RKO (cell line): ENCODE data around the gene ADCYAP1.
A peak's percentile ranks its signal among the peaks of the same experiment; 100 is the strongest.
"Not testable (repeated sequence)": the region's sequence is repeated elsewhere in the genome, so short reads cannot be mapped to it uniquely, and the experiment has no call there.

Source experiments
- DNase-seq: peaks from one replicate; pipeline ENCODE4 v3.0.0-alpha.2; 2016; ENCODE audit warnings: low spot score

The ADCYAP1 gene

GRCh38 chr18:904218-905090 lies at the start of gene ADCYAP1:
TSS of gene ADCYAP1 (plus strand) at chr18:904871. CDS start at chr18:905387, 516 bp downstream.
- no peak for DNase-seq

DNA sequence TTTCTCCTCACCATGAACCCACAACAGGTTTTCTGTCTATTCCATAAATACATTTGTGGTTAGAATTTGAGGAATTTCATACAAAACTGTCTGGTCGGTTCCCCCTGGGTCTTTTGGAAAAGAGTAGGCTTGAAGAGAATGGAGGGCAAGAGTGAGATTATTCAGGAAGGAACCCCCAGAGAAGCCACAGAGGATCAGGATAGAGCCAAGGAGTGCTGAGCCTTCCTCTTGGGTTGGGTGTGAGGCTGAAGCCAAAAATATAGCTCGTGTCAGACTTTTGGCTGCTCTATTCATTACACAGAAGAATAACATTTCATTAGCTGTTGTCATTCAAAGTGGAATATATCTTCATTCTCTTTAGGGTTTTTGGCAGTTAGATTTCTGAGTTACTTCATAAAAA lies 46.7 kb upstream of the ADCYAP1 start:
- DNase-seq = no peak

DNA sequence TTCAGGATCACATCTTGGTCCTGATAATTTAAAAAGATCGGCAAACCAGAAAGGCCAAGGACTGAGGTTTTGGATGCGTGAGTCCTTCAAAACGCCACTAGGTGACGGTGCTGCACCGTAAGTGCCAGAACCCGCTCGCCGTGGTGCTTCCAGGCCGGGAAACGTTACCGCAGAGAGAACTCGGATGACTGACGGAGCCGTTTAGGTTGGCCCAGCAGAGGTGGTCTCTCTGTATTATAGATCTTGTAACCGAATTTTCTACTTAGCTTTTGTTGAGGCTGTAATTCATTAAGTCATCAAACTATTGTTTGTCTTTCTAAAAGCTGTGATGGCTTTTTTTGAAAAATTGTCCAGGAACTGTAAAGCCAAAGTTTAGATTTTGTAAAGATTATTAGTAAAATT lies 39.8 kb upstream of the ADCYAP1 start:
- peak; percentile 80 for DNase-seq

DNA sequence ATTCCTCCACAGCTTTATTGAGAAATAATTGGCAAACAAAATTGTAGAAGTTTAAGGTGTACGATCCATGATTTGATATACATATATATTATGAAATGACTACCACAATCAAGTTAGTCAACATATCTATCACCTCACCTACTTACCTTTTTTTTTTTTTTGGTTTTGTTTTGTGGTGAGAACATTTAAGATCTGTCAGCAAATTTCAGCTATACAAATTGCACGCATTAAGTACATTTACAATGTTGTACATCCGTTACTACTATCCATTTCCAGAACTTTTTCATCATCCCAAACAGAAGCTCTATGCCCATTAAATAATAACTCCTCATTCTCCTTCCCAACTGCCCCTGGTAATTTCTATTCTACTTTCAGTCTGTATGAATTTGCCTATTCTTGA lies 37.4 kb upstream of the ADCYAP1 start:
- DNase-seq = no peak

- DNase-seq = not testable (repeated sequence)
Measured at GRCh38 chr18:873426-873825, 31.2 kb upstream of the ADCYAP1 start.

DNA sequence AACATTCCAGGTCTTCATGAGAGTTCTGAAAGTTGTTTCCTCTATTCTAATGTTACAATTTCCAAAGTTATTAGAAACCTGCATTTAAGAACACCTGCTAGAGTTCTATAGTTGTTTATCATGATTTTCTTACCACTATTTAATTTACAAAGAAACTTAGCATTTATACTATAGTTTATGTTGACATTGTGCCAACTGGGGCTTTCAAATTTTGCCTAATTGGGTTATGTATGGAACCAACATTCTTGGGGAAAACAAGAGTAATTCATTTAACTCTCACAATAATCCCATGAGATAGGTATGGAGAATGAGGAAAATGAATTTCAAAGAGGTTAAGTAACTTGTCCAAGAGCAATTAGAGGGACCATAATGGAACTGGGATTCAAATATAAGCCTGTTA lies 28.8 kb upstream of the ADCYAP1 start:
- DNase-seq = no peak

GRCh38 chr18:877238-877637 lies 27.4 kb upstream of the ADCYAP1 start:
- no peak for DNase-seq

- DNase-seq = no peak
Measured at GRCh38 chr18:886076-886475, 18.6 kb upstream of the ADCYAP1 start.

- DNase-seq = no peak
Measured at GRCh38 chr18:887716-888115, 17.0 kb upstream of the ADCYAP1 start.

DNA sequence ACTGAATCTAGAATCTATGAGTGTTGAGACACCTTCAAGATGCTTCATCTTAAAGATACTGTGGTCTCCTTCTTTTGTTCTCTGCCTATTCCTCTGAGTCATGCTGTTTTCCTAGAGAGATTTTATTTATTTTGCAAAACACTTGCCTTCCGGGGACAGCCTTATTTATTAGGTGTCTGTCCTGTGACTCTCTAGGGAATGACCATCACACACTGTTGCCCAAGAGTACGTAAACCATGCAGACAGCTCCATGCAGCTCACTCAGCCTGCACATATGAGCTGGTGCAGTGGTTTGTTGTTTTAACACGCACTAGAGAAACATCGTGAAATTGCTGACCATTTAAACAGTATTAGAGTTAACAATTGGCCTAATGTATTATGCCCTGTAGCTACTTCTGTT lies 12.4 kb upstream of the ADCYAP1 start:
- DNase-seq = no peak

GRCh38 chr18:896315-896714 lies 8.4 kb upstream of the ADCYAP1 start:
- no peak for DNase-seq

DNA sequence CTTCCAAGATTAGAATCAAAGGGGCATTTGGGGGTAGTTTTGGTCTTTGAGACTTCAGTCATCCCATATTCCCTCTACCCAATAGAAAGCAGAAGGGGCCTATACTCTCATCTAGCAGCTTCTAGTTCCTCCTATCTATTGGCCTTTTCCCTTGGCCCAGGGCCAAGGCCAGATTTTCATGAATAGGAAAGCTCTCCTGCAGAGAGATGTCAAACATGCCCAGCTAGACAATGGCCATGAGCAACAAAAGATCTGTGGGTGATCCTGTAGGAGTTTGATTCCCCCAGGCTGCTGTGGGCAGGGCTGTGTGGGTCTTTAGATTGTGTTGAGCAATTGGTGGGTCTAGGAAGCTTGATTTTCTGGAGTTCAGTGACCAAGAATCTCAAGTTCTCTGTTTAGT lies 2.9 kb upstream of the ADCYAP1 start:
- no peak for DNase-seq

- peak; percentile 8 for DNase-seq
Measured at GRCh38 chr18:902229-902628, 2.4 kb upstream of the ADCYAP1 start.

- DNase-seq = peak; percentile 63
Measured at GRCh38 chr18:903701-904100, 970 bp upstream of the ADCYAP1 start.

DNA sequence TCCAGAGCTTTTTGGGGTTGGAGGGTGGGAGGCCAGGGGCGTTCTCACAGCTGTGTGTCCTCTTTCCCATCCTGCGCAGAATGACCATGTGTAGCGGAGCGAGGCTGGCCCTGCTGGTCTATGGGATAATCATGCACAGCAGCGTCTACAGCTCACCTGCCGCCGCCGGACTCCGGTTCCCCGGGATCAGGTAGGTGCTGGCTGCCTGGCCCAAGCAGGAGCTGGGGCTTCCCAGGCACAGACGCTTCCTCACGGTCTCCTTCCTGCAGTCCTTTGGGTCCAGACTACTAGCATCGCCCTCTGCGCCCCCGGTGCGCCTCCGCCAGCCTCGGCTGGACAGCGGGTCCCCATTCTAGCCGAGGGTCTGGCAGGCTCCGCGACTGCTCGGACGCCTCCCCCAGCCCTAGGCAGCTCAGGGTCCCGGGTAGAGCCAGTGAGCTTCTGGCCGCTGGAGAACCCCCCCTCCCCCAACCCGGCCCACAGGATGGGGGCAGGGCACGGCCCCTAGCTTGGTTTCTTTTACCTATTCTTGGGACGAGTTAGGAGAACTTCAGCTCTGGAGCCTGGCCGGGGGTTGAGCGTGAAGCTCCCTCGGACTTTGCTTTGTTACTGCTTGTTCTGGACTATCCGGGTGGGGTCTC lies 756 bp downstream of the ADCYAP1 start:
- DNase-seq = no peak

- DNase-seq = no peak
Measured at GRCh38 chr18:905948-906415, 1.3 kb downstream of the ADCYAP1 start.

DNA sequence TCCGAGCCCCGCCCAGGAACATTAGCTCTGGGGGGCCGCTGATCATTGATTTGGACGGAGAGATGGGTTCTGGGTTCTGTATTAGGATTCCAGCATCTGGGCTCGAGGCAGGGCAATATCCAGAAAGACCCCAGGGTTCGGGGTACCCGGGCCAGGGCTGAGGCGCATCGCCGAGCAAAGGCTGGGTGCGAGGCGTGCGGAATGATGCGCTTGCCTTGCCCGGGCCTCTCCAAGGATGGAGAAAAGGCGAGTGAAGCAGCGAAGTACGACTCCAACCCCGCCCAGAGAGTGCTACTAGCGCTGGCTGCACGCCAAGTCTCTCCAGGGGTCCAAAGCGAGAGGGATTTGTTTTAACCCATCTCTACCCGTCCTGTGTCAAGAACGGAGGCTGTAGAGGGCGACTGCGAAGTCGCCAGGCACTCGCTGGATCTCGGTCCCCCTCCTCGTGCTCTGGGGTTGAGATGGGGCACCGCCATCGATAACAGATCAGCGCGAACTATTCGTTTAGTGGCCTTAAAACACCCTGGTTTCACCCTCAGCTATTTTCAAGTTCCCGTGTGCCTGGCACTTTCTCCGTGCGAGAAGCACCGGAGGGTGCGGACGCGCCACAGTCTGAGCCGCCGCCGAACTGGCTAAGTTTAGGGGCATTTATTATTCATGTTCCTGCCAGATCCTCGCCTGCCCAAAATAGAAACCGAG lies 1.9 kb downstream of the ADCYAP1 start:
- no peak for DNase-seq

DNA sequence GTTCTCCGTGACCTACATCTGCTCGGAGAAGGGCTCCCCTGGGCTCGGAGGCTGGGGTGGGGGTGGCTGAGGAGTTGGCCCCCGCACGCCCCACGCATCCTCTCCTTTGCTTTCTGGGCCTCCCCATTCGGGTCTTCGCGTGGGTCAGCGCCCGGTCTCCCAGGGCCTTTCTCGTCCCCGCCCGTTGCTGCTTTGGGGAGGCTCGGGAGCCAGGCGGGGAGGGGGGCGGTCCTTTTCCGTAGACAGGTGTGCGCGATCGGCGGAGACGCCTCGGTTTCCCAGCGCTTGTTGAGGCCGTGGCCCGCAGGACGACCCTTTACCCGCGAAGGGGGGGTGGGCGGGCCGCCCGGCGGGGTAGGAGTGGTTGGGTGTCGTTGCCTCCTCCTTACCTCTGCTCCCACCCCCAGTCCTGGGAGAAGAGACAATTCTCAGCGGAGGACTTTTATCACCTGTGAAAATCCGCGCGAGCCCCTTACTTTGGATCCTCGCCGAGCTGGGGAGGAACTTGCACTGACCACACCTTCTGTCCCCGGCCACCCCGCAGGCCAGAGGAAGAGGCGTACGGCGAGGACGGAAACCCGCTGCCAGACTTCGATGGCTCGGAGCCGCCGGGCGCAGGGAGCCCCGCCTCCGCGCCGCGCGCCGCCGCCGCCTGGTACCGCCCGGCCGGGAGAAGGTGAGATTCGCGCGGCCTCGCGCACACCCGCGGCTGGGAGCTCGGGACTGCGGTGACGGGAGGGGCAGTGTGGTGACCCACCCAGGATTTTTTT lies 2.6 kb downstream of the ADCYAP1 start:
- DNase-seq = no peak

DNA sequence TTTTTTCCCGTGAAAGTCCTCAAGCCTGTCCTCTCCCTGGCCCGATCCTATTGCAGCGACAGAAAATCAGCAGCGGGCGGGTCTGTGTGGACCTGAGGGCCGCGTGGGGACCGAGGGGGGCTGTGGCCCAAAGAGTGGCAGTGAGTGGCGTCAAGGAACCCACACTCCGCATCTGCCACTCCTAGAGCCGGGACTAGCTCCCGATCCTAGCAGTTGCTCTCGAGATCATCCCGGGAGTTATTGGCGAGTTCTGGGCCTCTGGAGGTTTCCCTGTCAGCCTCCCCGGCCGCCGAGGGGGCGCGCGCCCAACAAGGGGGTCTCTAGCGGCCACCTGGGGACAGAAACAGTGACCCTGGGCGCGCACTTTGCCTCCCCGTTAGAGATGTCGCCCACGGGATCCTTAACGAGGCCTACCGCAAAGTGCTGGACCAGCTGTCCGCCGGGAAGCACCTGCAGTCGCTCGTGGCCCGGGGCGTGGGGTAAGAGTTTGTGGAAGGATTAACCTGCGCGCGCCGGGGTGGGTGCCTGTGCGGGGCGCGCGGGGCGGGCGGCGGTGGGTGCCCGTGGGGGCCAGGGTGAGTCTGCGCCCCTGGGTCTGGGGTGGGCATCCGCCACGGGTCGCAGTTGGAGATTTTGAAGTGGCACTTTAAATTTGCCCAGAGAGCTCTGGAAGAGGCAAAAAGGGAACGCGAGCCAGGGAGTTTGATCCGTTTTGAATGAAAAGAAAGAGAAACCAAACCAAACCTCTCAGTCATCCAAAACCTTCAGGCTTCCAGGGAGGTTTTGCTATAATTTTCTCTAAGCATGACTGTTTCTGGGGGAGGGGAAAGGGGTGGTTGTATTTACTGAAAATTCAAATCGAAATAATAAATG lies 3.5 kb downstream of the ADCYAP1 start:
- no peak for DNase-seq

DNA sequence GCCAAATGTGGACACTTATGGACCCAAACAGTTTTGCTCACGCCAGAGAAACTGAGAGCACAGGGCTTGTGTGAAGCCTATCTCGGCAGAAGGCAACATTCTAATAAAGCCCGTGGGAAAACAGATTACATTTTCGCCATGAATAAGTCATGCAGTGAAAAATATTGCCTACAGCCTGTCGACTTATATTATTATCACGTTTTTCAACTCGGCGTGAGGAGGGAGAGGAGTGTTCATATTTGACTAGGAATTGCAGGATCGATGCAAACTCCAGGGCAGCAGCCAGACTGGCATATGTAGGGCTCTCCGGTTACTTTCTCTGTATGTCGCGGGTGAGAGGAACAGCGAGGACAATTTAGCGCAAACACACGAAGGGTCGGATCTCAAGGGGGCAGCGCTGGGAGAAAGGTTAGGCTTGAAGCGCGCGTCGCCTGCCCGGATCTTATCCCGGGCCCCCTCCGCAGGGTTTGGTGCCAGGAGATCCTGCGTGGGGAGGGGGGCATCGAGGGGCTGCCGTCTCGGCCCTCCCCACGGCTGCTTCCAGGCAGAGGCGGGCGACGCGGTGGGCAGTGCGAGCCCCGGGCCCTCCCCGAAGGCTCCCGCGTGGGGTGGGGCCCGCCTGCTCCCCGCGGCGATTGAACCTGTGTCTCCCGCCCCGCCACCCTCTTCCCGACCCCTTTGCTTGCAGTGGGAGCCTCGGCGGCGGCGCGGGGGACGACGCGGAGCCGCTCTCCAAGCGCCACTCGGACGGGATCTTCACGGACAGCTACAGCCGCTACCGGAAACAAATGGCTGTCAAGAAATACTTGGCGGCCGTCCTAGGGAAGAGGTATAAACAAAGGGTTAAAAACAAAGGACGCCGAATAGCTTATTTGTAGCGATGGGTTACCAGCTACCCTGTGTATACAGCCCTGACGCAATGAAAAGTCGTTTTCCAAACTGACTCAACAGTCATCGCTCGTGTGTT lies 4.4 kb downstream of the ADCYAP1 start:
- no peak for DNase-seq
